IMR-90 (cell line): Measurements from ENCODE around the gene SYNGR3. TPM values are rescaled to one million over a fixed set of nuclear protein-coding genes. Genes with fewer than 3 reads are reported as not detected.

Source experiments
- ATAC-seq: fragments of 200-7000 bp; cut with Tn5 transposase; 2 replicates; pipeline ENCODE4 v1.9.1; 2020; ENCODE audit warnings: low read depth, mild to moderate bottlenecking, moderate library complexity
- BruUV-seq: library from RNA; stranded (reverse); fragments of 400-500 nt; replicated peaks from 2 replicates; lab custom pipeline; 2021; lab: Mats Ljungman, UMichigan
- CTCF ChIA-PET: fragments of 300-600 bp; formaldehyde crosslinking; extraction: SDS; loops from one replicate; lab custom pipeline; 2021; ENCODE audit warnings: antibody characterized with exemption; lab: Yijun Ruan, JAX
- POLR2A ChIA-PET: fragments of 300-600 bp; sonication (Branson Sonifier 250); formaldehyde crosslinking; loops from one replicate; lab custom pipeline; 2022; ENCODE audit warnings: antibody characterized with exemption; ENCODE audit not compliant: unreplicated experiment; lab: Charles Lee
- DNase-seq: peaks from one replicate; pipeline ENCODE4 v3.0.0; 2013
- H2AFZ ChIP-seq: replicated peaks from 2 replicates; pipeline ENCODE3; 2013; ENCODE audit warnings: low read length, mild to moderate bottlenecking; ENCODE audit not compliant: poor library complexity
- H2AK5ac ChIP-seq: 2 replicates; pipeline ENCODE4 v1.6.1; 2013; ENCODE audit warnings: low read depth, low read length, inconsistent platforms
- H2AK9ac ChIP-seq: replicated peaks from 2 replicates; pipeline ENCODE3; 2013; ENCODE audit warnings: mild to moderate bottlenecking, low read depth, low read length, moderate library complexity; ENCODE audit not compliant: poor library complexity
- H2BK120ac ChIP-seq: 2 replicates; pipeline ENCODE4 v1.6.1; 2013; ENCODE audit warnings: low read depth, low read length, inconsistent platforms
- H2BK15ac ChIP-seq: 3 replicates; pipeline ENCODE4 v1.6.1; 2013; ENCODE audit warnings: low read depth, low read length, inconsistent platforms
- H2BK20ac ChIP-seq: 2 replicates; pipeline ENCODE4 v1.6.1; 2013; ENCODE audit warnings: low read depth, mild to moderate bottlenecking, inconsistent platforms, low read length, moderate library complexity
- H2BK5ac ChIP-seq: 2 replicates; pipeline ENCODE4 v1.6.1; 2013; ENCODE audit warnings: mild to moderate bottlenecking, low read depth, low read length, inconsistent platforms; ENCODE audit not compliant: poor library complexity, severe bottlenecking
- H3K14ac ChIP-seq: replicated peaks from 2 replicates; pipeline ENCODE4 v1.6.1; 2013; ENCODE audit warnings: low read depth, low read length, inconsistent platforms
- H3K18ac ChIP-seq: 2 replicates; pipeline ENCODE4 v1.6.1; 2013; ENCODE audit warnings: low read depth, low read length, control low read depth
- H3K23ac ChIP-seq: 2 replicates; pipeline ENCODE4 v1.6.1; 2013; ENCODE audit warnings: low read depth, low read length, inconsistent platforms
- H3K27ac ChIP-seq: 2 replicates; pipeline ENCODE4 v1.5.1; 2013; ENCODE audit warnings: mild to moderate bottlenecking, control low read depth, low read length; ENCODE audit not compliant: insufficient read depth
- H3K27me3 ChIP-seq: 2 replicates; pipeline ENCODE4 v1.6.1; 2013; ENCODE audit warnings: low read length; ENCODE audit not compliant: control insufficient read depth, insufficient read depth
- H3K36me3 ChIP-seq: 2 replicates; pipeline ENCODE4 v1.6.1; 2013; ENCODE audit warnings: low read length, mixed read lengths; ENCODE audit not compliant: control insufficient read depth, insufficient read depth
- H3K4ac ChIP-seq: 2 replicates; pipeline ENCODE4 v1.6.1; 2013; ENCODE audit warnings: low read depth, low read length, inconsistent platforms
- H3K4me1 ChIP-seq: 2 replicates; pipeline ENCODE4 v1.6.1; 2013; ENCODE audit warnings: low read length, mixed read lengths; ENCODE audit not compliant: control insufficient read depth, insufficient read depth
- H3K4me2 ChIP-seq: 2 replicates; pipeline ENCODE4 v1.6.1; 2013; ENCODE audit warnings: low read depth, mild to moderate bottlenecking, control low read depth, low read length, moderate library complexity
- H3K4me3 ChIP-seq: 2 replicates; pipeline ENCODE4 v1.5.1; 2013; ENCODE audit warnings: low read depth, mild to moderate bottlenecking, control low read depth, low read length, moderate library complexity; ENCODE audit not compliant: insufficient read depth
- H3K56ac ChIP-seq: 2 replicates; pipeline ENCODE4 v1.6.1; 2013; ENCODE audit warnings: low read length, inconsistent platforms; ENCODE audit not compliant: insufficient read depth; ENCODE audit errors: extremely low read depth
- H3K79me1 ChIP-seq, 2 experiments: 2 replicates each; pipeline ENCODE4 v1.6.1; 2013; ENCODE audit warnings: low read length in 2 of 2, inconsistent platforms in 1 of 2, low read depth in 1 of 2
- H3K9ac ChIP-seq: 2 replicates; pipeline ENCODE4 v1.6.1; 2013; ENCODE audit warnings: low read depth, low read length, control low read depth
- H3K9me1 ChIP-seq: 2 replicates; pipeline ENCODE4 v1.6.1; 2013; ENCODE audit warnings: low read length, inconsistent platforms; ENCODE audit not compliant: insufficient read depth
- H3K9me3 ChIP-seq: 2 replicates; pipeline ENCODE4 v1.6.1; 2013; ENCODE audit warnings: low read length; ENCODE audit not compliant: control insufficient read depth, insufficient read depth
- H4K20me1 ChIP-seq: 2 replicates; pipeline ENCODE4 v1.6.1; 2013; ENCODE audit warnings: low read length, inconsistent platforms; ENCODE audit not compliant: insufficient read depth
- H4K5ac ChIP-seq: 2 replicates; pipeline ENCODE4 v1.6.1; 2013; ENCODE audit warnings: mild to moderate bottlenecking, low read depth, low read length, control low read depth
- H4K8ac ChIP-seq, 2 experiments: 2 replicates each; pipeline ENCODE4 v1.6.1; 2013; ENCODE audit warnings: low read depth in 2 of 2, low read length in 2 of 2, control low read depth in 1 of 2, inconsistent platforms in 1 of 2
- H4K91ac ChIP-seq: 2 replicates; pipeline ENCODE4 v1.6.1; 2013; ENCODE audit warnings: low read depth, low read length, inconsistent platforms; ENCODE audit not compliant: insufficient read depth
- BHLHE40 ChIP-seq: fragments of 150-350 bp; IDR thresholded peaks from 2 replicates; pipeline ENCODE4 v1.6.1; 2016; ENCODE audit warnings: mild to moderate bottlenecking, low read depth, low read length
- CEBPB ChIP-seq: IDR thresholded peaks from 2 replicates; pipeline ENCODE4 v1.6.1; 2012; ENCODE audit warnings: low read depth, low read length, improper control_type of control experiment
- CHD1 ChIP-seq: IDR thresholded peaks from 2 replicates; pipeline ENCODE4 v1.6.1; 2012; ENCODE audit warnings: low read depth, low read length, improper control_type of control experiment
- FOS ChIP-seq: fragments of 150-350 bp; IDR thresholded peaks from 2 replicates; pipeline ENCODE4 v1.6.1; 2016; ENCODE audit warnings: low read depth, low read length
- MAFK ChIP-seq: IDR thresholded peaks from 2 replicates; pipeline ENCODE4 v1.6.1; 2012; ENCODE audit warnings: low read depth, low read length, improper control_type of control experiment
- MAZ ChIP-seq: IDR thresholded peaks from 2 replicates; pipeline ENCODE4 v1.6.1; 2012; ENCODE audit warnings: low read depth, mild to moderate bottlenecking, low read length, improper control_type of control experiment, moderate library complexity, borderline replicate concordance
- NFE2L2 ChIP-seq: fragments of 150-350 bp; IDR thresholded peaks from 2 replicates; pipeline ENCODE4 v1.6.1; 2016; ENCODE audit warnings: low read depth, mild to moderate bottlenecking, low read length
- POLR2A ChIP-seq: IDR thresholded peaks from 2 replicates; pipeline ENCODE4 v1.6.1; 2012; ENCODE audit warnings: mild to moderate bottlenecking, low read depth, low read length
- RCOR1 ChIP-seq: IDR thresholded peaks from 2 replicates; pipeline ENCODE4 v1.6.1; 2012; ENCODE audit warnings: mild to moderate bottlenecking, low read length, improper control_type of control experiment; ENCODE audit not compliant: insufficient replicate concordance
- RFX5 ChIP-seq: IDR thresholded peaks from 2 replicates; pipeline ENCODE4 v1.8.0; 2012; ENCODE audit warnings: low read depth, mild to moderate bottlenecking, low read length, moderate library complexity
- SMC3 ChIP-seq: fragments of 150-350 bp; IDR thresholded peaks from 2 replicates; pipeline ENCODE4 v1.6.1; 2016; ENCODE audit warnings: low read depth, mild to moderate bottlenecking, antibody characterized with exemption, low read length, moderate library complexity
- WGBS, 2 experiments: methylation state at CpG; one replicate each; pipeline versions ENCODE4 v1.1.5 to v1.1.7; 2013; ENCODE audit warnings: missing lambda C conversion rate in 2 of 2; ENCODE audit not compliant: insufficient read length in 1 of 2; ENCODE audit errors: extremely low coverage in 2 of 2; 5-methylcytosine and 5-hydroxymethylcytosine counted together
- dilution Hi-C: fragments of 300-500 bp; cut with HindIII; formaldehyde crosslinking; loops from one replicate; pipeline ENCODE4 v1.14.3; 2018; ENCODE audit warnings: low sequenced_read_pairs; ENCODE audit not compliant: unreplicated experiment
- in situ Hi-C: fragments of 300-500 bp; cut with MboI; formaldehyde crosslinking; loops from 3 replicates; pipeline ENCODE4 v1.14.3; 2019; ENCODE audit warnings: low sequenced_read_pairs, inconsistent platforms, mixed read lengths
- intact Hi-C: fragments of 100-400 bp; cut with micrococcal nuclease; formaldehyde crosslinking; loops from 2 replicates; pipeline ENCODE4 v1.10.0; 2022
- polyA plus RNA-seq, 3 experiments: library from polyadenylated mRNA; depleted of rRNA; stranded (reverse); fragments of >200 nt; gene quantifications; 2 replicates each; pipeline ENCODE4 v1.2.3, GENCODE V29; 2012; ENCODE audit warnings: low replicate concordance in 1 of 3
- total RNA-seq: library from RNA; depleted of rRNA; stranded (reverse); fragments of >200 nt; gene quantifications from 2 replicates; pipeline ENCODE4 v1.2.3, GENCODE V29; 2012
- TF ChIP-seq, protein P1 (sequence below): fragments of 150-350 bp; IDR thresholded peaks from 2 replicates; pipeline ENCODE4 v1.6.1; 2016; ENCODE audit warnings: low read depth, mild to moderate bottlenecking, low read length, moderate library complexity, borderline replicate concordance
- TF ChIP-seq, protein P2 (sequence below): fragments of 150-350 bp; IDR thresholded peaks from 2 replicates; pipeline ENCODE4 v1.6.1; 2017; ENCODE audit warnings: mild to moderate bottlenecking, antibody characterized with exemption, low read length, low read depth
- TF ChIP-seq, protein P3 (sequence below): conservative IDR thresholded peaks from 2 replicates; pipeline ENCODE4 v1.5.1; 2012; ENCODE audit warnings: mild to moderate bottlenecking, low read depth, low read length, improper control_type of control experiment

Gene SYNGR3
- total and polyA plus RNA-seq, 2 of the 4 experiments (the other 2 are of a cell fraction), result 1.8 to 5.8 TPM

DNA sequence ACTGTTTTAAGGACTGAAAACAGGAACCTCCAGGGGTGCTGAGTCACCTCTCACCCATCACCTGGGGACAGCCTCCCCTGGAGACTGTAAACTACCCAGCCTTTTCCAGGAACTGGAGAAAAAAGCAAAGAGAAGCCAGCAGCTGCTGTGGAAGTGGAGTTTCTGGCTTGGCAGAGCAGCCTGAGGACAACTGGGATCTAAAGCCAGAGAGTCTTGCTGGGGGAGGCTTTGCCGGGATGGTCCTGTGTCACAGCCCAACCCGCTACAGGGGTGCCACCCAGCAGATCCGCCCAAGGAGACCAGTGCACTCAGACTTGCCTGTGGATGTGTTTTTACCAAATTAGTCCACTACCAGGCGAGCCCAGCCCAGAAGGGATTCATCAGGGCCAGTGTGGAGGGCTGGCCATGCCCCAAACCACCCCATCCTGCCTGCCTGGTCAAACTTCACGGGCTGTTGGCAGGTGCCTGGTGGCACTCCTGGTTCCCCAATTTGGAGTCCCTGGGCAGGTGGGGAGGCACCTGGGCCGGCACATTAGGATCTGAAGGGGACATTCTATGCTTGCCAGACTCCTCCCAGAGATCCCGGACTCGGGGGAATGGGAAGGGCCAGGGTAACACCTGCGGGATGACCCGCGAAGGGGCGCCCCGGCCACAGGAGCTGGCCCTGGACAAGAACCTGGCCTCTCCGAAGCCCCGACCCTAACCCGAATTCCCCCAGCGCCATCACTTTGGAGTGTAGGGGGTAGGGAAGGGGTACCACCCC is 47.5 kb upstream of the SYNGR3 start:
- DNase-seq, result no peak
- peaks cover 21% of the 10 kb centered on the region for H3K36me3 ChIP-seq
- no peak overlapping the region for H2BK15ac ChIP-seq
- no peak overlapping the region for H3K56ac ChIP-seq
- POLR2A ChIA-PET, result interaction anchor here (1.2 kb wide), 1 partner anchor 22 kb away, joined by 3 read pairs; the partner anchor contains the start of gene RPS2
- peak overlapping the region; percentile 22; the same call in 1 of the 2 replicates for H3K27ac ChIP-seq
- intact Hi-C loops, result no loop called here
- no peak overlapping the region for H2BK120ac ChIP-seq
- H3K23ac ChIP-seq, result no peak overlapping the region
- peak overlapping the region; percentile 76 for H3K4me2 ChIP-seq
- peak overlapping the region; percentile 35 for H2AK9ac ChIP-seq
- CTCF ChIA-PET, result interaction anchor here (1.3 kb wide), 1 partner anchor 129 kb away, joined by 4 read pairs; no protein-coding TSS in a partner anchor
- no peaks in the 10 kb centered on the region for H3K9me3 ChIP-seq
- no peaks in the 10 kb centered on the region for H3K9me1 ChIP-seq
- H2AFZ ChIP-seq, result peak overlapping the region; percentile 95
- BruUV-seq, result no TSS peak
- no peak overlapping the region for H4K91ac ChIP-seq
- peaks cover 5% of the 10 kb centered on the region; the same call in 1 of the 2 replicates for H3K4me1 ChIP-seq
- no peaks in the 10 kb centered on the region for H3K27me3 ChIP-seq
- H2BK20ac ChIP-seq, result no peak overlapping the region
- H3K14ac ChIP-seq, result no peak overlapping the region
- H3K79me1 ChIP-seq, result peaks cover 9 to 13% of the 10 kb centered on the region in 2 experiments; a peak in 3 of 4 replicates
- peak overlapping the region; percentile 25; the same call in 1 of the 2 replicates for H2AK5ac ChIP-seq
- in situ Hi-C loops, result no loop called here
- no peaks in the 10 kb centered on the region for H4K20me1 ChIP-seq
- peak overlapping the region; percentile 83 for H3K4me3 ChIP-seq
- H4K8ac ChIP-seq, result peak overlapping the region in 1 of 2 experiments; percentile 16; a peak in 2 of 4 replicates
- H4K5ac ChIP-seq, result peak overlapping the region; percentile 14; the same call in 1 of the 2 replicates
- no peak for ATAC-seq
- dilution Hi-C loops, result no loop called here
- peak overlapping the region; percentile 64 for H3K9ac ChIP-seq
- H3K4ac ChIP-seq, result peak overlapping the region; percentile 5; the same call in 1 of the 2 replicates
- no peak overlapping the region for H3K18ac ChIP-seq
- no peak overlapping the region for H2BK5ac ChIP-seq
- 67% methylated on average over 2 of the region's 17 CpGs; no CpG with 5 or more reads in 1 of the 2 experiments for WGBS, 2 experiments
- no peak for TF ChIP-seq SMC3
- TF ChIP-seq MAZ, result no peak
- no peak for TF ChIP-seq FOS
- no peak for TF ChIP-seq CHD1
- TF ChIP-seq MAFK, result no peak
- TF ChIP-seq CEBPB, result no peak
- TF ChIP-seq, protein P1, sequence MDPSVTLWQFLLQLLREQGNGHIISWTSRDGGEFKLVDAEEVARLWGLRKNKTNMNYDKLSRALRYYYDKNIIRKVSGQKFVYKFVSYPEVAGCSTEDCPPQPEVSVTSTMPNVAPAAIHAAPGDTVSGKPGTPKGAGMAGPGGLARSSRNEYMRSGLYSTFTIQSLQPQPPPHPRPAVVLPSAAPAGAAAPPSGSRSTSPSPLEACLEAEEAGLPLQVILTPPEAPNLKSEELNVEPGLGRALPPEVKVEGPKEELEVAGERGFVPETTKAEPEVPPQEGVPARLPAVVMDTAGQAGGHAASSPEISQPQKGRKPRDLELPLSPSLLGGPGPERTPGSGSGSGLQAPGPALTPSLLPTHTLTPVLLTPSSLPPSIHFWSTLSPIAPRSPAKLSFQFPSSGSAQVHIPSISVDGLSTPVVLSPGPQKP, result no peak
- no peak for TF ChIP-seq RCOR1
- TF ChIP-seq, protein P2, sequence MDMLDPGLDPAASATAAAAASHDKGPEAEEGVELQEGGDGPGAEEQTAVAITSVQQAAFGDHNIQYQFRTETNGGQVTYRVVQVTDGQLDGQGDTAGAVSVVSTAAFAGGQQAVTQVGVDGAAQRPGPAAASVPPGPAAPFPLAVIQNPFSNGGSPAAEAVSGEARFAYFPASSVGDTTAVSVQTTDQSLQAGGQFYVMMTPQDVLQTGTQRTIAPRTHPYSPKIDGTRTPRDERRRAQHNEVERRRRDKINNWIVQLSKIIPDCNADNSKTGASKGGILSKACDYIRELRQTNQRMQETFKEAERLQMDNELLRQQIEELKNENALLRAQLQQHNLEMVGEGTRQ, result no peak
- TF ChIP-seq POLR2A, result no peak
- no peak for TF ChIP-seq NFE2L2
- TF ChIP-seq RFX5, result no peak
- TF ChIP-seq BHLHE40, result no peak
- TF ChIP-seq, protein P3, sequence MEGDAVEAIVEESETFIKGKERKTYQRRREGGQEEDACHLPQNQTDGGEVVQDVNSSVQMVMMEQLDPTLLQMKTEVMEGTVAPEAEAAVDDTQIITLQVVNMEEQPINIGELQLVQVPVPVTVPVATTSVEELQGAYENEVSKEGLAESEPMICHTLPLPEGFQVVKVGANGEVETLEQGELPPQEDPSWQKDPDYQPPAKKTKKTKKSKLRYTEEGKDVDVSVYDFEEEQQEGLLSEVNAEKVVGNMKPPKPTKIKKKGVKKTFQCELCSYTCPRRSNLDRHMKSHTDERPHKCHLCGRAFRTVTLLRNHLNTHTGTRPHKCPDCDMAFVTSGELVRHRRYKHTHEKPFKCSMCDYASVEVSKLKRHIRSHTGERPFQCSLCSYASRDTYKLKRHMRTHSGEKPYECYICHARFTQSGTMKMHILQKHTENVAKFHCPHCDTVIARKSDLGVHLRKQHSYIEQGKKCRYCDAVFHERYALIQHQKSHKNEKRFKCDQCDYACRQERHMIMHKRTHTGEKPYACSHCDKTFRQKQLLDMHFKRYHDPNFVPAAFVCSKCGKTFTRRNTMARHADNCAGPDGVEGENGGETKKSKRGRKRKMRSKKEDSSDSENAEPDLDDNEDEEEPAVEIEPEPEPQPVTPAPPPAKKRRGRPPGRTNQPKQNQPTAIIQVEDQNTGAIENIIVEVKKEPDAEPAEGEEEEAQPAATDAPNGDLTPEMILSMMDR, result no peak
